Parathyroid adenoma (tissue), 2 donors: ENCODE measurements around the gene FABP2.

ENCODE experiments used
- H2AFZ ChIP-seq: fragments of 300-600 bp; sonication (generic); one replicate; pipeline ENCODE4 v1.7.0; 2017; ENCODE audit warnings: antibody characterized with exemption, mild to moderate bottlenecking
- H3K27ac ChIP-seq: fragments of 300-600 bp; sonication (generic); one replicate; pipeline ENCODE4 v1.7.0; 2017
- H3K27me3 ChIP-seq: fragments of 300-600 bp; sonication (generic); one replicate; pipeline ENCODE4 v1.7.0; 2017; ENCODE audit warnings: low read length; ENCODE audit not compliant: control insufficient read depth, insufficient read depth
- H3K36me3 ChIP-seq: fragments of 300-600 bp; sonication (generic); one replicate; pipeline ENCODE4 v1.7.0; 2017; ENCODE audit warnings: low read length; ENCODE audit not compliant: control insufficient read depth, insufficient read depth
- H3K4me1 ChIP-seq: fragments of 300-600 bp; sonication (generic); one replicate; pipeline ENCODE4 v1.7.0; 2017; ENCODE audit warnings: control low read depth
- H3K4me2 ChIP-seq: fragments of 300-600 bp; sonication (generic); one replicate; pipeline ENCODE4 v1.7.0; 2017; ENCODE audit warnings: low read length
- H3K4me3 ChIP-seq: fragments of 300-600 bp; sonication (generic); one replicate; pipeline ENCODE4 v1.7.0; 2017; ENCODE audit warnings: low read depth, low read length
- H3K79me2 ChIP-seq: fragments of 300-600 bp; sonication (generic); one replicate; pipeline ENCODE4 v1.7.0; 2017; ENCODE audit warnings: control low read depth
- H3K9ac ChIP-seq: fragments of 300-600 bp; sonication (generic); one replicate; pipeline ENCODE4 v1.7.0; 2017; ENCODE audit warnings: mild to moderate bottlenecking
- H3K9me3 ChIP-seq: fragments of 300-600 bp; sonication (generic); one replicate; pipeline ENCODE4 v1.7.0; 2017; ENCODE audit warnings: low read length; ENCODE audit not compliant: control insufficient read depth
- TF ChIP-seq, protein P1 (sequence below): fragments of 300-600 bp; sonication (generic); IDR thresholded peaks from one replicate; pipeline ENCODE4 v1.7.0; 2017; ENCODE audit warnings: antibody characterized with exemption, mild to moderate bottlenecking
- donor health status: primary hyperparathyroidism.

Gene FABP2

DNA sequence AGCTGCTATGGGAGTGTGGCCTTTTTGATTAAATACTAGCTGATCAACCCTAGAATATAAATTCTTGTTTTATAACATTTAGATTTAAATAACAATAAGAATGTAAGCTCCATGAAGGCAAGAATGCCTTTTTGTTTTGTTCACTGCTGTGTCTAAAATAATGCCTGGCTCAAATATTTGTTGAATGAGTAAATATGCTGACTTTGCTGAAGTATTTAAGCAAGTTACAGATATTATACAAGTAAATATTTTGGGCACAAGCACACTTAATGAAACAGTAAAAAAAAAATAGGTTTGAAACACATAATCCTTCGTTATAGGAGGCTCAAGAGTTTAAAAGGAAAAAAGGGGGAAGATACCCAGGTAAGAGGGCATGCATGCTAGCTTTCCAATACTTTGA, 24.1 kb downstream of the FABP2 start:
- H3K4me2 ChIP-seq: no peak overlapping the region
- no peak overlapping the region for H3K27ac ChIP-seq
- H3K27me3 ChIP-seq: no peaks in the 10 kb centered on the region
- H3K4me1 ChIP-seq: peaks cover 4% of the 10 kb centered on the region
- H3K4me3 ChIP-seq: no peak overlapping the region
- H3K9me3 ChIP-seq: no peaks in the 10 kb centered on the region
- no peak overlapping the region for H2AFZ ChIP-seq
- no peaks in the 10 kb centered on the region for H3K36me3 ChIP-seq
- H3K9ac ChIP-seq: no peak overlapping the region
- TF ChIP-seq, protein P1, sequence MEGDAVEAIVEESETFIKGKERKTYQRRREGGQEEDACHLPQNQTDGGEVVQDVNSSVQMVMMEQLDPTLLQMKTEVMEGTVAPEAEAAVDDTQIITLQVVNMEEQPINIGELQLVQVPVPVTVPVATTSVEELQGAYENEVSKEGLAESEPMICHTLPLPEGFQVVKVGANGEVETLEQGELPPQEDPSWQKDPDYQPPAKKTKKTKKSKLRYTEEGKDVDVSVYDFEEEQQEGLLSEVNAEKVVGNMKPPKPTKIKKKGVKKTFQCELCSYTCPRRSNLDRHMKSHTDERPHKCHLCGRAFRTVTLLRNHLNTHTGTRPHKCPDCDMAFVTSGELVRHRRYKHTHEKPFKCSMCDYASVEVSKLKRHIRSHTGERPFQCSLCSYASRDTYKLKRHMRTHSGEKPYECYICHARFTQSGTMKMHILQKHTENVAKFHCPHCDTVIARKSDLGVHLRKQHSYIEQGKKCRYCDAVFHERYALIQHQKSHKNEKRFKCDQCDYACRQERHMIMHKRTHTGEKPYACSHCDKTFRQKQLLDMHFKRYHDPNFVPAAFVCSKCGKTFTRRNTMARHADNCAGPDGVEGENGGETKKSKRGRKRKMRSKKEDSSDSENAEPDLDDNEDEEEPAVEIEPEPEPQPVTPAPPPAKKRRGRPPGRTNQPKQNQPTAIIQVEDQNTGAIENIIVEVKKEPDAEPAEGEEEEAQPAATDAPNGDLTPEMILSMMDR: no peak
- no peaks in the 10 kb centered on the region for H3K79me2 ChIP-seq

DNA sequence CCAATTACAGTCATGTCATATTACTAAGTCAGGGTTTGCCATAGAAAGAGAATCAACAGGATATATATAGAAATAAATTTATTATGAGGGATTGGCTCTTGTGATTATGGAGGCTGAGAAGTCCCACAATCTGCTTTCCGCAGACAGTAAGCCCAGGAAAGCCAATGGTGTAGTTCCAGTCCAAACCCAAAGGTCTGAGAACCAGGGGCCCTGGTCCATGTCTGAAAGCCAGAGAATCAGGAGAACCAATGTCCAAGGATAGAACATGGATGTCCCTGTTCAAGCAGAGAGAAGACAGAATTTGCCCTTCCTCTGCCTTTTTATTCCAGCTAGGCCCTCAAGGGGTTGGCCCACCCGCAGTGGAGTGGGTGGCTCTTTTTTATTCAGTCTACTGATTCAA, 25.6 kb downstream of the FABP2 start:
- TF ChIP-seq, protein P1: no peak
- Histone ChIP-seq H2AFZ (no peak overlapping the region), H3K79me2 (no peaks in the 10 kb centered on the region), H3K9ac (no peak overlapping the region), H3K4me2 (no peak overlapping the region), H3K9me3 (no peaks in the 10 kb centered on the region), H3K4me3 (no peak overlapping the region), H3K27ac (no peak overlapping the region), H3K36me3 (no peaks in the 10 kb centered on the region), H3K27me3 (no peaks in the 10 kb centered on the region), H3K4me1 (peaks cover 4% of the 10 kb centered on the region)

DNA sequence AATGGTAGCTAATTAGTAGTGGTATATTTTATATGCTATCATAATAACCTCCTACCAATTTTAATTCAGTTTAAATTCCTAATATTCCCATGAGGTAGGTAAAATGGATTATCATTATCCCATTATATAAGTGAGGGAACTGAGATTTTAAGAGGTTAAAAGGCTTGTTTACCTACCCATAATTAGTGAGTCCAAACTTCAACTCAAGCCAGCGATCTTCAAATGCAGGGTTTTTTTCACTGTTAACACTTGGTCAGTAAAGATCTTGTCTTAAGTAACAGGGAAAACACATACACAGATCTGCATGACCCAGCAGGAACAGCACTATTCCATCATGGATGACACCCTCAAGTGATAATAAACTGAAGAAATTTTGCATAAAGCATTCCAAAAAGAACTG, 31.3 kb downstream of the FABP2 start:
- Histone ChIP-seq H2AFZ (no peak overlapping the region), H3K9ac (no peak overlapping the region)

DNA sequence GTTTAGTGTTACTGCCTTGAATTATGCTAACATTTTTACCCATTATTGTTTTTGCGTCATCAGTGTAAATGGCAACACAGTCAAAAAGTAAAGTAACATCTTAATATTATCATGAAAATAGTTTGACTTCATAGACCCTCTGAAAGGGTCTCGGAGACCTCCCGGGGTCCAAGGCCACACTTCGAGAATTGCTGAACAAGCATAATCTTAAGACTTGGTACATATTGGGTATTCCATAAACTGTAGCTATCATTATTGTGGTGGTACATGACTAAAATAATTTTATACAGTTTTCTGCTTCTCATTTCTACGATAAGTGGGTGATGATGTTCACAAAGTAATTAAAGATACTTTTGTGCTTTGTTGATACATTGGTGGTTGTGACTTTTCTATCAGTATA, 32.6 kb downstream of the FABP2 start:
- no peaks in the 10 kb centered on the region for H3K4me1 ChIP-seq

More for the DNA sequence above, 31.3 kb downstream of the FABP2 start:
- Histone ChIP-seq H3K36me3 (no peaks in the 10 kb centered on the region), H3K79me2 (no peaks in the 10 kb centered on the region), H3K9me3 (no peaks in the 10 kb centered on the region), H3K4me2 (no peak overlapping the region), H3K27me3 (no peaks in the 10 kb centered on the region), H3K4me3 (no peak overlapping the region), H3K4me1 (no peaks in the 10 kb centered on the region), H3K27ac (no peak overlapping the region)
- TF ChIP-seq, protein P1: no peak

More for the DNA sequence above, 32.6 kb downstream of the FABP2 start:
- Histone ChIP-seq H3K27me3 (no peaks in the 10 kb centered on the region), H3K9ac (no peak overlapping the region), H3K4me2 (no peak overlapping the region), H3K9me3 (no peaks in the 10 kb centered on the region), H3K36me3 (no peaks in the 10 kb centered on the region), H2AFZ (no peak overlapping the region), H3K4me3 (no peak overlapping the region), H3K79me2 (no peaks in the 10 kb centered on the region), H3K27ac (no peak overlapping the region)
- TF ChIP-seq, protein P1: no peak
